GM19397 (cell line): ENCODE measurements around the gene NKX1-2.
"Not testable (repeated sequence)": the region's sequence is repeated elsewhere in the genome, so short reads cannot be mapped to it uniquely, and the experiment has no call there.

Experiments used
- ATAC-seq: cut with Tn5 transposase; IDR thresholded peaks from one replicate; pipeline ENCODE4 v1.9.1; 2021; ENCODE audit warnings: mild to moderate bottlenecking, moderate library complexity; ENCODE audit not compliant: unreplicated experiment

Gene NKX1-2

GRCh38 chr10:124453960-124454610 is 4.2 kb upstream of the NKX1-2 start:
- no peak for ATAC-seq

- no peak for ATAC-seq
Observed at GRCh38 chr10:124451276-124451675, 1.4 kb upstream of the NKX1-2 start.

DNA sequence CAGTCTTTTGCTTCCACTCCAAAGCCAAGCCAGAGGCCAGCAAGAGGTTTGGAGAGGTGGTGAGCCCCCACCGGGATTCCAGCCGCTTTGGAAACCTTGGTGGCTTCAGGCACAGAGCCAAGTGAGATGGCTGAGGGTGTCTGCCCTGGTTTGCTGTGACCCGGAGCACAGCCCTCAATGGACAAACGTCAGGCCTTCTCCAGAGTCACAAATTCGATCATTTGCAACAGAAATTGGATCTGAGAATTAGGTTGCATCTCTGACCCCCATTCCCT is 885 bp upstream of the NKX1-2 start:
- ATAC-seq: no peak

DNA sequence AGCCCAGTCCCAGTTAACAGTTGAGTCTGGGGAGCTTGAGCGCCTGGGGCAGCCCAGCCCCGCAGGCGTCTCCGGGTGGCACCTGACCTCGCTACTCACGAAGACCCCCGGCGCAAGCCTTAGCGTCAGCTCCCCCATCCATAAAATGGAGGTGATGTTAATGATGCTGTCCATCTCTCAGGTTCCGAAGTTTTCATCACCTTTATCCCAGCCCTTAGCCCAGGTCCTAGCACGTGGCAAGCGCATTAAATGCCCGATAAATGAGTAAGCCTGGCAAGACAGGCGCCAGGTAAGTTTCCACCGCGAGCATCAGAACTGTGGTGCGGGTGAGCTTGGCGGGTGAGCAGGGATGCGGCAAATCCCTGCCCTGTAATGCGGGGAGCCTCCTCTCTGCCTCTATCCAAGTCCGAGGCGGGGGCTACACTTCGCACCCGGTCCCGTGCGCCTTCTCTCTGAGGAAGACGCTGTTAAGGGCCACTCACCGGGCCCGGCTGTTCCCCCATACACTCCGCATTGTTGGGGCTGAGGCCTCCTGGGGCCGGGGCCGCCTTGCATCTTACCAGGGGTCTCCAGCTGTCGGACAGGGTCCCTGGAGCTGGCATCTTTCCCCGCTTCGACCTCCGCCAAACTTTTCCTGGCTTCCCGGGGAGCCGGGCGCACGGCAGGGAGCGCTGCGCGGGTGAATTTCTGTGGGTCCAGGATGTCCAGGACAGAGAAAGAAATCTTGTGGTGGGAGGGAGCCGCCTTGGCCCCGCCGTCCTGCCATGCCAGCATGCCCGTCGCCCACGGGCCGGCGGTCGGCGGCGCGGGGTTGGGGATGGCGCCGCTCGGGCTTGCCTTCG is 444 bp downstream of the NKX1-2 start:
- no peak for ATAC-seq

DNA sequence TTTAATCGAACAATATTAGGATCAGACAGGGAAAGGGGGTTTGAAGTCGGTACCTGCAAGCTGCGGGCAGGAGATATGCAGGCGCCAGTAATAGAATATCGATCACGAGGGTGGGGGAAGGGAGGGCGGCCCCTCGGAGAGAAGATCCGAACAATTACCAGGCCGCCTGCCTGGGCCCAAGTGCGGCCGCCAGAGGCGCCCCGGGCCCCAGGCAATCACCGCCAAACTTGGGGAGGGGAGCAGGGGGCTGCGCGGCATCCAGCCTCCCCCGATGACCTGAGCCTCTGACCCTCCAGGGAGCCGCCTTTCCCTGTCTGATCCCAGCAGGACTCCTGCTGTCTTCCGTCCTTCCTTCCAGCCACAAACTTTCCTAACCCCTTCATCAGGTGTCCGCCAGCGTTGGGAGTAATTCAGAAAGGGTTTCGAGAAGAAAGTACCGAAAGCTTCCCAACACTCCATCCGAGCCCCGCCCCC is 1.1 kb downstream of the NKX1-2 start:
- no peak for ATAC-seq

DNA sequence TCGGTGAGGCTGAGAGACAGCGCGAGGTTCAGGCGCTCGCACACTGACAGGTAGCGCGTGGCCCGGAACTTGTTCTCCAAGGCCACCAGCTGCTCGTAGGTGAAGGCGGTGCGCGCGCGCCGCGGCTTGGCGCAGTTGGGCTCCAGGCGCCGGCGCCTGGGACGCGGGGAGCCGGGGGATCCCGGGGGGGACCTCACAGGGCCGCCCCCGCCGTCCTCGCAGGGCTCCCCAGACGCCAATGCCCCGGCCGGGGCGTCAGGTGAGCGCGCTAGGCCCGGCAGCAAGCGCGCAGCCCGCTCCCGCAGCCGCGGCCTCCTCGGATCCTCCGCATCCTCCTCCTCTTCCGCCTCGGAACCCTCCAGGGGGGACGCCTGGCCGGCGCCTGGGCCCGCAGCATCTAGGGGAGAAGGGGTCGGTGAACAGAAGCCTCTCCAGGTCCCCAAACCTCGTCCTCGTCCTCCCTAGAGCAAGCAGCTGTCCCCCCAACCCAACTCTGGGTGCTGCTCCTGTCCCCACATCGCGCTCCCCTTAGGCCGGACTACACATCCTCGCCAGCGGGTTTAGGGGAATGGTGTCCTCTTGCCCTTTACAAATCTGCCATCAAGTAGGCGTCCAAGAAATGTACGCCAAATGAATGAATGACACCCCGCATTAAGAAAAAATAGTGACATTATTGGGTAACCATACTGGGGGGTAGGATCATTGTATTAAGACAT is 1.9 kb downstream of the NKX1-2 start:
- ATAC-seq: no peak

DNA sequence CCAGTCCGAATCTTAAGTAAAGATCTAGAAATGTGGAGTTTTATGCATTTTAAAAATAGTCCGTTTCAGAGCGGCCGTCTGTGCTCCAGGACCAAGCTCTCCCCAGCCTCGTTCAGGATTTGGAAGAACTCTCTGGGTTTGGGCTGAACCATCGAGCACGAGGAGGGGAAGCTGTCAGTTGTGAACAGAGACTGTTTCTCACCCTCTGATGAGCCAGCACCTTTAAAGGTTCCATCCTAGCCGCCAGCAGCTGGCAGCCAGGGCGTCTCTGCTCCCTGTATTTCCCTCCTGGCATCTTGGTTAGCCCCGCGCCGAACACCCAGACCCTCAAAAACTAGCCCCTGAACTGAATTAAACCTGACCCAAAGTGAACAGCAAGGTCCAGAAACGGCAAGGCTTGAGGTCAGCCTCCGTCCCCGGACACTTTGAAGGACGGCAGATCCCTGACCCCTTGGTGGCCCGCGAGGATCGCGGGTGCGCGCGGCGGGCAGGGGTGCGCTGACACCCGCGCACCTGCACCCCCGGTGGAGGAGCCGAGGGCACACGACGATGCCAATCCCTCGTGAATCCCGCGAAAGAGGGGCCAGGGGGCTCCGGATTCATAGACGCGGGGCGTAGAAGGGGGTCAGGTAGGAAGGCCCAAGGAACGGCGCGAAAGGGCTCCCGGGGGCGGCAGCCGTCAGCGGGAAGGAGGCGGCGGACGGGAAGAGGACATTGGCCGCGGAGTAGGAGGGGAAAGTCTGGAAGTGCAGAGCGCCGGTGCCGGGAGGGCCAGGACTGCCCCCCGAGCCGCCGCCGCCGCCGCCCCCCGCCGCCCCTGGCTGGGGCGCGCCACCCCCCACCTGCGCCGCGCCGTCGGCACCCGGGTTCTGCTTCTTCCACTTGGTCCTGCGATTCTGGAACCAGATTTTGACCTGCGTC is 2.7 kb downstream of the NKX1-2 start:
- no peak for ATAC-seq

- not testable (repeated sequence) for ATAC-seq
Observed at GRCh38 chr10:124441694-124442093, 8.1 kb downstream of the NKX1-2 start.

DNA sequence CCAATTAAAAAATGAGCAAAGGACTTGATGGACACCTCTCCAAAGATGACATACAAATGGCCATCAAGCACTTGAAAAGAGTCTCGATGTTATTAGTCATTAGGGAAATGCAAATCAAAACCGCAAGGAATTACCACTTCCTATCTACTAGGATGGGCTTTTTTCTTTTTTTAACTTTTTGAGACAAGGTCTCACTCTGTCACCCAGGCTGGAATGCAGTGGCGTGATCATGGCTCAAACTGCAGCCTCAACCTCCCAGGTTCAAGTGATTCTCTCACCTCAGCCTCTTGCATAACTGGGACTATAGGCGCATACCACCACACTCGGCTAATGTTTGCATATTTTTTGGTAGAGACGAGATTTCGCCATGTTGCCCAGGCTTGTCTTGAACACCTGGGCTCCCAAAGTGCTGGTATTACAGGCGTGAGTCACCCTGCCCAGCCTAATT is 13.6 kb downstream of the NKX1-2 start:
- no peak for ATAC-seq

GRCh38 chr10:124435683-124436082 is 14.2 kb downstream of the NKX1-2 start:
- not testable (repeated sequence) for ATAC-seq

- no peak for ATAC-seq
Observed at GRCh38 chr10:124433461-124433860, 16.4 kb downstream of the NKX1-2 start.

- no peak for ATAC-seq
Observed at GRCh38 chr10:124430077-124430476, 19.8 kb downstream of the NKX1-2 start.

- ATAC-seq: no peak
Observed at GRCh38 chr10:124429576-124429975, 20.3 kb downstream of the NKX1-2 start.

DNA sequence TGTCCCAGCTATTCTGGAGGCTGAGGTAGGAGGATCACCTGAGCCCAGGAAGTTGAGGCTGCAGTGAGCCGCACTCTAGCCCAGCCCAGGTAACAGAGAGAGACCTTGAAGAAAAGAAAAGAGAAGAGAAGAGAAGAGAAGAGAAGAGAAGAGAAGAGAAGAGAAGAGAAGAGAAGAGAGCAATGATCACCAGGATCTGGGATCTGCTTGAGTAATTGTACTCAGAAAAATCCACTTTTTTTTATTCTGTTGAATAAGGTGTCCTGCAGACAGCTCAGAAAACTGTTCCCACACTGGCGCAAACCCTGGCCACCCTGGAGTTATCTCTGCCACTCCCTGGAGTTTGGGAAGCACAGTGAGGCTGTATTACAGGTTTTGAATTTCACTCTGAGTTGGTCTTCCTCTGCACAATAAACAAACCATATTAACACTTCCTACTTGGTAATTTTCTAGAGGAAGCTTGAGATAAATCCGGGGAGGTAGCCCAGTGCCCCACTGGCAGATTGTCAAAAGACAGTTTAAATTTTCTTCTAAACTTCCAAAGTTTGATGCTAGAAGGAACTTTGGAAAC is 21.5 kb downstream of the NKX1-2 start:
- no peak for ATAC-seq

- no peak for ATAC-seq
Observed at GRCh38 chr10:124425227-124425962, 24.4 kb downstream of the NKX1-2 start.

DNA sequence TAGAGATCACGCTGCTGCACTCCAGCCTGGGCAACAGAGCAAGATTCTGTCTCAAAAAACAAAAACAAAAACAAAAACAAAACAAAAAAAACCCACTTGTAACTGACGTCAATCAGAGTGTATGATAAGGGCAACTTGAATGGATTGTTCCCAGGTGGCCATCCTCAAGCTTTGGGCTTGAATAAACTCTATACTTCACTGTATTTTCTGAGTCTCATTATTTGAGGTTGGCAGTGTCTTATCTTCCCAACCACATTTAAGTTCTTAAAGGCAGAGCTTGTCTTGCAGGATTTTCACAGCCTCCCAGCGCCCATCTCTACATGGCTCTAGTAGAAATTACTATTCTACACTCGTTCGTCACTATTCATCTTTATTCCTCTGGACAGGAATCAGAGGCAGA is 26.0 kb downstream of the NKX1-2 start:
- ATAC-seq: no peak

DNA sequence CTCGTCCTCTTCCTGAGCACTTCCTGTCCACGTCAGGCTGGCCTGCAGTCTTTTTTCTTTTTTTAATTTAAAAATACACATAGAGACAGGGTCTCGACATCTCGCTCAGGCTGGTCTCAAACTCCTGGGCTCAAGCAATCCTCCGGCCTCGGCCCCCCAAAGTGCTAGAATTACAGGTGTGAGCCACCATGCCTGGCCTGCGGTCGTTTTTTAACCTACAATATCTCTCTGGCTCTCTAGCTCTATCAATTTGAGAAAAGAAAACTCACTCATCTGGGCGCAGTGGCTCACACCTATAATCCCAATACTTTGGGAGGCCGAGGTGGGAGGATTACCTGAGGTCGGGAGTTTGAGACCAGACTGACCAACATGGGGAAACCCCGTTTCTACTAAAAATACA is 27.1 kb downstream of the NKX1-2 start:
- no peak for ATAC-seq

GRCh38 chr10:124420254-124420653 is 29.6 kb downstream of the NKX1-2 start:
- no peak for ATAC-seq

DNA sequence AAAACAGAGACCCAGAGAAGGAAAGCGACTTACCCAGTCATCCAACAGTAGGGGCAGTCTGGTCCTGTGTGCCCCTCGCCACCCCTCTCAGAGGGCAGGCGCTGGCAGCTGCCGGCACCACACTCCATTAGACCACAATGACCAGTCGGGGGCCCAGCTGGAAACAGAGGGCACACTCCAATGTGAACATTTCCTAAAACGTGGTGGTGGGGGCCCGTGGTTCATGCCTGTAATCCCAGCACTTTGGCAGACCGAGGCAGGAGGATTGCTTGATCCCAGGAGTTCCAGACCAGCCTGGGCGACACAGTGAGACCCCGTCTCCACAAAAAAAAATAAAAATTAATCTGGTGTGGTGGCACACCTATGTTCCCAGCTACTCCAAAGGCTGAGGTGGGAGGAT is 30.2 kb downstream of the NKX1-2 start:
- no peak for ATAC-seq
